Measurements from ENCODE around the gene RAB12.
"Not testable (repeated sequence)": the region's sequence is repeated elsewhere in the genome, so short reads cannot be mapped to it uniquely, and the experiment has no call there.

Gene RAB12

DNA sequence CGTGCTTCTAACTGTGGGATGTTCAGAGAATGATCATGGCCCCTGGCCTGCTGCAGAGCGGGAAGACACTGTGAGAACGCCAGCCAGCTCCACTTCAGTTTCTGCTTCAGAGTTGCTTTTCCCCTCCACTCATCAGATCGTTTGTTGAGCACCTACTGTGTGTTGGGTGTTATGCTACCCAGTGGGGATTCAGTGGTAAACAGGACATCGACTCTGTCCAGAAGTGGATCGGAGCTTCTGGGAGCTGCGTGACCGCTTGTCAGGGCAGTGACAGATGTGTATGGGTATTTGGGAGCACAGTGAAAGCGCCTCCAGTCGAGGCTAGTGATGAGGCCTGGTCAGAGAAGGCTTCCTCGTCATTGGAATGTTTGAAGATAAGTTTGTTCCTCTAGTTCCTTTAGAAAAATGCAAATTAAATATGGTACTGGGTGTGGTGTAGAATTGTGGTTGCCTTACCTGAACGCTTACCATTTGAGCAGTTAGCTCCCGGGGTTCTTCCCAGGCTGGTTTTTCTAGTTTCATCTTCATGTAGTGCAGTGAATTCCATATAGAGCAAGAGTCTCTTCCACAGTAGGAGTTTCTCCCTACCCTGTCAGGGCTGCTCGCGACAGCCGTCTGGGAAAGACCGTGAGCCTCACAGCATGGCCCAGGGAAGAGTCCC, 2.8 kb downstream of the RAB12 start:
- no peak for DNase-seq (ENCODE audit: low read depth in 1 of 2, low spot score in 1 of 2)

DNA sequence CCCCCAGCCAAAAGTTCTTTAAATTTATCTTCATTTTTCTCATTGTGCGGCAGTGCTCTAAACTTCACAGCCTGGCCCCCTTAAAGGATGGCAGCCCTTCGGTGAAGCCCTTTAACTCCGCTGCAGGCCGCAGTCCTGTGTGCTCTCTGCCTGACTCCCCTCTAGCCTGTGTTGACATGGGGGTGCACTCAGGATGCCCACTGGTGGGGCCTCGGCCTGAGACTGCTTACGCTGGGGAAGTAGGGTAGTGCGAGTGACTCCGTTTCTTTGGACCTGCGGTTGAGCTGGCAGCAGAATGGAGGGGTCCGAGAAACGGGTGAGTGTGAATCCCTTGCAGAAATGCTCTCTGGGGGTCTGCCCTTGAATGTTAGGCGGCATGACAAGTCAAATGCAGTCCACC, 5.6 kb downstream of the RAB12 start:
- no peak for DNase-seq (ENCODE audit: low read depth in 1 of 2, low spot score in 1 of 2)

DNA sequence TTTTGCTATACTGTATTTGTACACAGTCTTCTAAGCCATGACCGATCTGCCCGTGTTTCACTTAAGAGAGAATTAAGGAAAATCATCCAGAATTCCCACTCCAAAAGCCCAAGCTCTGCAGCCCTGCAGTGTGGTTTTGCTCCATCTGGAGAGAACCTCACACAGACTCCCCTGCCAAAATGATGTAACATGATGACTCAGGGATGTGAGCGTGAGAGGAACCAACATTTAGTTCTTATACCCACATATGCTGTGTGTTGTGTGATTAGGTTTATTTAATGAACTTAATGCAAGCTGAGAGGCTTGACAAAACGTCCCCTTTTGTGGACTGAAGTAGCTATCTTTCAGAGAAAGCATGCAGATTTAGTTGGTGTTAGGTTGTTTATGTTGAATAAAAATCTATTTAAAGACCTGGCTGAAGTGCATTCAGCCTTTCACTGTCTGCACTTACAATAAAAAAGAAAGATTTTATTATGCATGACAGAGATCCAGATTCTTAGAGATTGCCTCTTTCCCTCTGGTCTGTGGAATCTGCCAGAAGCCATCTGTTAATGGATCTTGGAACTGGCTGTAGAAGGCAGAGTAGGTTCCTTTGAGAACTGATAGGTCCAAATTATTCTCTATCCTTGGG, 6.3 kb downstream of the RAB12 start:
- no peak for DNase-seq (ENCODE audit: low read depth in 1 of 2, low spot score in 1 of 2)

DNA sequence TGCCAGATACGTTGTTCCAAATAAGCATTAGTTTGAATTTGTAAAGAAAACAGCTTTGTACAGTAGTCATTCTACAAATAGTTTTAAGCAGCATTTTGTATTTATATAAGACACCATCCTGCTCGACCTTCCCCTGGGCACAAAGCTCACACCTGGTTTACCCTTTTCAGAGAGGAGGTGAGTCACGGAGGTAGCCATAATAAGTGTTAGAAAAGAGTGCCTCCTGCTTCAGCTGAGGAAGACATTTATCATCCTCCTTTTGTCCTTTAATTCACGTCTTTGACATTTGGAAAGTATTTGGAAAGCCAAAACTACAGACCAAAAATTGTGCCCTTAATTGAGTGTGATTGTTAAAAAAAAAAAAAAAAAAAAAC, 6.8 kb downstream of the RAB12 start:
- no peak for DNase-seq (ENCODE audit: low read depth in 1 of 2, low spot score in 1 of 2)

DNA sequence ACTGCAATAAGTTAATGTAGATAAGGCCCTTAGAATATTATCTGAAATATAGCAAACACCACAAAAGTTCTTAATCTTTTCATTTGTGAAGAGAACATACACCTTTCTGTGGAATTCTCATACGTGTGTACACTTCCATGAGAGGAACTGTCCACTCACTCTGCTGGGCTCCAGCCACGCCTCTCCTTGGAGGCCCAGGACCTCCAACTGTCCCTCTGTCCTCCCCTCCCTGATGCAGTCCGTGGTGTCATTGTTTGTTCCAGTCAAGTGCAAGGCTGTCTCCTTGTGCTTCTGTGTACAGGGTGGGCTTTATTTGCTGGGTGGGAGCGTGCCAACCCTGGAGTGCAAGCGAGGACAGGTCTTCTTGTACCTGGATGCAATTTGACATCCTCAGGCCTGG, 8.7 kb downstream of the RAB12 start:
- no peak for DNase-seq (ENCODE audit: low read depth in 1 of 2, low spot score in 1 of 2)

DNA sequence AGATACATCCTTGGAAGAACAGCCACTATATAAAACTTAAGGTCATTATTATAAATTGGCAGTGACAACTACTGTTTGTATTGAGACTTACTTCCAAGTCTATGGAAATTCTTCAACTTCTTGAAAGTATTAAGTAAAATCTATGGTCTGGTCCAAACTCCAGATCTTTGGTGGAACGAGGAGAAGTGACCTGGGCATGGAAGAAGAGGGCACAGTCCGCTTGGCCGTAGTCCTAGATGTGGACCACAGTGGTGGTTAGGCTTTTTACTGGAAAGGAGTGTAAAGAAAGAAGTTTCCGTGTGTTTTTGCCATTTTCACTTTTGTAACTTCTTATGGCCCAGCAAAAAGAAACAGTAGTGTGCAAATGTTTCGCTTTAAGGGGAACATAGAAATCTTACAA, 9.8 kb downstream of the RAB12 start:
- DNase-seq (ENCODE audit: low read depth in 1 of 2, low spot score in 1 of 2) = no peak

DNA sequence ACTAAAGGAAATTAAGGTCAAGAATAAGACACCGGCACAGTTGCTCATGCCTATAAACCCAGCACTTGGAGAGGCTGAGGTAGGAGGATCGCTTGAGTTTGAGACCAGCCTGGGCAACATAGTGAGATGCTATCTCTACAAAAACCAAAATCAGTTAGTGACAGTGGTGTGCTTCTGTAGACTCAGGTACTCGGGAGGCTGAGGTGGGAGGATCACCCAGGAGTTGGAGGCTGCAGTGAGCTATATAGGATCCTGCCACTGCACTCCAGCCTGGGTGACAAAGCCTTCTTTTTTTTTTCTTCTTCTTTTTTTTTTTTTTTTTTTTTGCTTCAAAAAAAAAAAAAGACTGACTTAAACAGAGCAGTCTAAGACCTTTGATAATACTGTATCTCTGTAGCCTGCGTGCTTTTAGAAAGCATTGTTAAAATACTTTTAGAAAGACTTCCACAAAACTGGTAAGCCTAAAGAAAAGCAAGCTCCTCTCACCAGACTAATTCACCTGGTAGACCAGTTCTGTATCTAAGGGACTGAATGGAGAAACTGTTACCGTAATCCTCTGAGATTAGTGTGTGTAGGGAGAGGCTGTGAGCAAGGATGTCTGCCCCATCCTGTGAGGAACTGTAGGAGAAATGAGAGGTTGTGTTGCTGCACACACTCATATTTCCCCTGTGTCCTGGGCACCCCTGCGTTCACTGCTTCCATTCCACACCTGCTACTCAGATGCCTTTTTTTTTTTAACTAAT, 10.8 kb downstream of the RAB12 start:
- no peak for DNase-seq (ENCODE audit: low read depth in 1 of 2, low spot score in 1 of 2)

DNA sequence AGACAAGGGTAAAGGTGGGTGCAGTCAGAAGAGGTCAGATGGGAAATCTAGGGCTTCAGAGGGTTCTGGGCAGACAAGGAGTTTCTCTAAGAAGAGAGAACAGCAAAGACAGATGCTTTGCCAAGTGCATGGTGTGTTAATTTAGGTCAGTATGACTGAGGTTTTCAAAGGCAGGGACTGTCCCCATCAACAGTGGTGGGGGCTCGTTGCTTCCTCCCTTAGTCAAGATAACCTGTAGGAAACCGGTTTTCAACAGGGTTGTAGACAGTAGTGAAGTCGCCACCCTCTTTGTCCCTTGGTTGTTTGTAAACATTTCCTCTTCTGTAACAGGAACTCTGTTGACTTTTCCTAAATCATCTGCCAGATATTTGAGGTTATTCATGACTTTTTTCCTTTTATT, 11.6 kb downstream of the RAB12 start:
- no peak for DNase-seq (ENCODE audit: low read depth in 1 of 2, low spot score in 1 of 2)

DNA sequence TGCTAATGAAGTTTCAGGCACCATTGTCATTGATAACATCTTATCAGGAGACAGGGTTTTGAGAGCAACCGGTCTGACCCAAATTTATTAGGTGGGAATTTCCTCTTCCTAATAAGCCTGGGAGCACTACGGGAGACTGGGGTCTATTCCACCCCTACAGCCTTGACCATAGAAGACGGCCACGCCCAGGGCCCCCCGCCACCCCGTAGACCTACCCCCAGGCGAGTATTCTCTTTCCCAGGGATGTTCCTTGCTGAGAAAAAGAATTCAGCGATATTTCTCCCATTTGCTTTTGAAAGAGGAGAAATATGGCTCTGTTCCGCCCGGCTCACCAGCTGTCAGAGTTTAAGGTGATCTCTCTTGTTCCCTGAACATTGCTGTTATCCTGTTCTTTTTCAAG, 13.4 kb downstream of the RAB12 start:
- not testable (repeated sequence) for DNase-seq (ENCODE audit: low read depth in 1 of 2, low spot score in 1 of 2)

DNA sequence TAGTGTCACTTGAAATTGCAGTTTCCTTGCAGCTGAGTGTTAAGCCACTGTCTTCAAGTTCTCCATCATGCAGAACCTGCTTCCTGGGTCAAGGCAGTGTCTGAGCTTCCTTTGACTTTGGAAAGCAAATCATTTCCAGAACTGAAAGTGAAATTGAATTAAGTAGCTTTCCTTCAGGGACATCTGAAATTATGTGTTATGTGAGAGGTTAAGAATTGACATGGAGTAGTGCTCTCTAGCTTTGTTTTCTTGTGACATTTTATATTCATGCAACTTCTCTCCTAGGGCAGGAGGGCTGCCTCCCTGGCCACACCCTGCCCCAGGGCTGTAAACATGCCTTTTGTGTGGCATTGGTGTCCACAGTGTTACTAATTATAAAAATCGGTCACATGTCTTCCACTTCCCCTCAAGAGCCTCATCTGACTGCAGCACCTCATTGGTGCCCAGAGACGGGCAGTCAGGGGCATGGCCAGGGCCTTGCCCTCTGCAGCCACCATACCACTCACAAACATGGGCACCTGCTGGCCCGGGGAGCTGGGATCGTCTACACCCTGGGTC, 14.4 kb downstream of the RAB12 start:
- no peak for DNase-seq (ENCODE audit: low read depth in 1 of 2, low spot score in 1 of 2)

DNA sequence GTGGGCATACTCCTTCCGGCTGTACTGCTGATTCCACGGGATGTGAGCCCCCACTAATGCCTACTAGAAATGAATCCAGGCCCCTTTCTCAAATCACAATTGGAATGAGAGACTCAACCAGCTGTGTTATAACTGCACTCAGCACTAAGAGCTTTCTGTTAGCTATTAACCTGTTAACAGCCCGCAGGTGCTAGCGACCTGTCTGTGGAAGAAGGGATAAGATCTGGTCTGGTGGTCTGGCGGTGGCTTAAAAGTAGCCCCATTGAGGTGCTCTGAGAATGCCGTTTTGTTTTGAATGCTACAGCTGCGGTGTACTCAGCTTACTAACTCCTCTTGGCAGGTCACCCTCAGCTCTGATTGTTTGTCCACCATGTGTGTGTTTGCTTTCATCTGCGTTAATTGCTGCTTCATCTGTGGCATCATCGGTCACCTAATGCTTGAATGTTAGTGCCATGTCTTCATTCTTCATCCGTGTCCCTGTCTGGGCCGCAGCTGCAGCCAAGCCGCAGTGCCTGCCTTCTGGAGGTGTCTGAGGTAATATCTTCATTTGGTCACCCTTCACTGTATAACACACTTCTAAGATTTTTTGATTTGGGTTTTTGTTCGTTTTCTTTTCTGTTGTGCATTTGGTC, 16.3 kb downstream of the RAB12 start:
- DNase-seq (ENCODE audit: low read depth in 1 of 2, low spot score in 1 of 2) = no peak

DNA sequence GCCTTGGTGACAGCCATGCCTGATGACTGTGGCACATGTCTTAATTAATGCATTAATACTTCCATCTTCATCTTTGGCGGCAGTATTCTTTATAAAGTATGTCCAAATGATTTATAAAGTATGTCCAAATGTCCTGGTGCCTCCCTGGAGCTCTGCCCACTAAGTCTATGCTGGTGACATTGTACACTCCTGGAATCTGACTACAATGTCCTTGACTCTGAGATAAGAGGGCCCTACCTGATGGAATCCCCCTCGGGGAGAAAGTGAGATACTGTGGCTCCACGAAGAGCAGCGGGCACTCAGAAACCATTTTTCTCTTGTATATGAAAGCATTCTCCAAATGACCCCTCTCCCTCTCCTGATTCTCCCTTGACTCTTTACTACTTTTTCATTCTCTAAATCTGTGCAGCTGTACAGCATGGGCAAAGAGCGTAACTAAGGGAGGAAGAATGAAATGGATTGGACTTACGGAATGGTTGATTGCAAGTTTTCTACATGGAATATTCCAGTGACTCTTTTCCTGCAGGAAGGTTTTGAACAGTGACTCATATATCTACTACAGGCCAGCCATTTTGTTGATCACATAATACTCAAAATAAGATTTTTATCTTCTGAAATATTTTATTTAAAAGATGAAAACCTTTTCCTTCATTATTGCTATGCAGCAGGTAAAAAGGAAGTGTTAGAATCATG, 17.3 kb downstream of the RAB12 start:
- DNase-seq (ENCODE audit: low read depth in 1 of 2, low spot score in 1 of 2) = no peak

DNA sequence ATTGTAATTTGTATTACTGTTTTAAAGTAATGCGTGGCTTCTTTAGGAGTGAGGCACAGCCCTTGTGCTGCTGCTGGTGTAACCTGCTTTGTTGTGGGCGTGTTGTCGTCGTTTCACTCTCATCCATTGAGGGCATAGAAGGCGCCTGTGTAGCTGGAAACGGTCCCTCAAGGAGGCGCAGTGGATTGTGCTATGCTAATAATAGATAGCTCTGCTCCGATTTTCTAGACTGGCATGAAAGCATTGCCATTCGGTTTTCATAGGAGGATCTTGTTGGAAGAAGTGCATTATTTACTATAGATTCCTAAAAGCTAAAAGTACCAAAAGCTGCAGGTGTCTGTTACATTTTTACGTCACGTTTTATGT, 17.9 kb downstream of the RAB12 start:
- no peak for DNase-seq (ENCODE audit: low read depth in 1 of 2, low spot score in 1 of 2)

DNA sequence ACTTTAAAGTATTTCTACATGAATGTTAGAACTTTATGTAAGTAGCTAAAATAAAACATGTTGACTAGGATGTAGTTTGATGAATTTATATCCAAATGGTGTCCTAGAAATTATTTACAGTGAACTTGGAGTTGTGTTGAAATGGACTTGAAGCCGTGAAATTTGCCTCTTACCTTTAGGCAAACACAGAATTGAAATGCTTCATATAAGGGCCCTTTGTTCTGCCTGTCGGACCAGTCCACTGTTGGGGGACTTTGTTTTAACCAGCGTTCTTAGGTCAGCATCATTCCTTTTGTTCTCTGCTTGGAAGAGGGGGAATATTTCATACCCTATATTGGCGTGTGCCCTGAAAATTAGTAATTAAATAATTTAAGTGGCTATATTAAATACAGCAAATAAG, 18.3 kb downstream of the RAB12 start:
- DNase-seq (ENCODE audit: low read depth in 1 of 2, low spot score in 1 of 2) = no peak

DNA sequence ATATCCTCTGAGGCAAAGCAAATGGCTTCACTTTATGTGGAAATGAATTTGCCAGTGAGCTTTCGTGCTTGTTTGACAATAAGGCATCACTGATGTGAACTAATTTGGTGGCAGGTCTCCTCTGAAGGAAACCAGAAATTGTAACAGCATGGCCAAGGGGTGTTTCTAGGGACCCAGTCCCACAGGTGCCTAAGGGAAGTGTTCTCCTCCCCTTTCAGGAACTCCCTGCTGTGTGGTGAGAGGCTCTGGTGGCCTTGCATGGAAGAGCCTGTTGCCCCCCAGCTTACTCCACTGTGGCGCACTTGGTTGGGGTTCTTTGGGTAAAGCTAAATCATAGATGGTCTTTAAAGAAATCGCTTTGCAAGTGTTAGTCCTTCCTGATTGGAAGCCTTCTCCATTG, 20.4 kb downstream of the RAB12 start:
- DNase-seq (ENCODE audit: low read depth in 1 of 2, low spot score in 1 of 2) = no peak

DNA sequence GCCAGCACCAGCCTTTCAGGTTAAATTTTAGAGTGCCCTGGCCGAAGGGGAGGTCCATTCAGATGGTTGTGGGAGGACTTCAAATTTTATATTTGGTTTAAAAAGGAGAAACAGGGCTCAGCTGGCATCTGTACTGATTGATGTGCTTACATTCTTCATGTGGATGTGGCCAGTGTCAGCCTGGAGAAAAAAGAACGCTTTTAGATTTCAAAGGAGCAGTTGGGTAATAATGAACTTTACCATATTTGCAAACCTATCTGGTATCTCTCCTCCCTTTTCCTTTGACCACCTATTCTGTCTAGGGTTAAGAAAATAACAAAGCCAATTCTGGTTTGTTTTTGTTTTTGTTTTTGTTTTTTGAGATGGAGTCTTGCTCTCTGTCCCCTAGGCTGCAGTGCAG, 21.3 kb downstream of the RAB12 start:
- DNase-seq (ENCODE audit: low read depth in 1 of 2, low spot score in 1 of 2) = no peak

DNA sequence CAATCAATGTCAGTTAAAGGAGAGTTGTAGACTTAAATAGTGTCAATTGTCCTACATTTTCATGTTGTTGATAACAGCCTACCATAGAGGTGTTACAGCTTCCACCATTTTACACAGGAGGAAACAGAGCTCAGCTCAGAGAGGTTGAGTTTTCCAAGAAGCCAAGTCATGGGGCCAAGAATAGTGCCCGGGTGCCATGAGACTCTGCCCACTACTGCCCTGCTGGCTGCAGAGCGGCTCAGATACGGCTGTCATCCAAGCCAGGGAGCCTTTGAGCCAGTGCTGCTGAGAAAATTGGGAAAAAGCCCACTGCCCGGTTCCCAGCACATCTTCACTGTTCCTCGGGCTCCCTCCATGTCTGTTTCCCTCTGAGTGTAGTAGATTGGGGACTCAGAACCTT, 22.0 kb downstream of the RAB12 start:
- DNase-seq (ENCODE audit: low read depth in 1 of 2, low spot score in 1 of 2) = no peak

DNA sequence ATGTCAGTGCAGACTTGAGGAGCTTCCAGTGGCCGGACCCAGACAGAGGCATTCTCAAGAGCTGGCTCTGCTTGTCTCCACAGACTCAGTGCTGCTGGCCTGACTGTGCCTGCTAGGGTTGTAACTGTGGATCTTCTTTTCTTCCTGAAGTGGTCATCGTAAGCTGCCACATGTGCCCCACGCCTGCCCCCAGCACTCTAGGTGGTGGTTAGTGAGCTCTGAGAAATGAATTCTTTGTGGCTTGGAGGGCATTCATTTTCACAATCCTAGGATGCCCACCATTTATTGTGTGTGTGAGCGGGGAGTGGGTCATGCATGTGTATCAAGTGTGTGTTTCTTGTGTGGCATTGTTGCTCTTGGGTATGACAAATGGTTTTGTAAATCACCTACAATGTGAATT, 23.1 kb downstream of the RAB12 start:
- no peak for DNase-seq (ENCODE audit: low read depth in 1 of 2, low spot score in 1 of 2)

DNA sequence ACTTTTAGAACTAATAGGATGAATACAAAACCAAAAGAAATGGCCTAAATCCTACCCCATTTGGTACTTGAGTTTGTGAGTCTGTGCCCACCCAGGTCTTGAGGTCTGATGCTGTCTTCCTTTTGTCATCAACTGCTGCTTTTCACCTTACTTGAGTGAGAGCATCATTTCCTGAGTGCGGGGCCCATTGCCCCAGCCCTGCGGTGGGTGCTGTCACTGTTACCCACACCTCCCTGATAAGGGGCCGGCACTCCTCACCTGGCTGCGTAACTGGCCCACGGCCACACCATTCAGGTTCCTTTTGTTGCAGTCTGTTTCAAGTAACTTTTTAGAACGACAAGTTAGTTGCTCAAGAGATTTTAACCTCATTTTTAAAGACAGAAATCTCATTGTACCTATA, 25.3 kb downstream of the RAB12 start:
- DNase-seq (ENCODE audit: low read depth in 1 of 2, low spot score in 1 of 2) = no peak

DNA sequence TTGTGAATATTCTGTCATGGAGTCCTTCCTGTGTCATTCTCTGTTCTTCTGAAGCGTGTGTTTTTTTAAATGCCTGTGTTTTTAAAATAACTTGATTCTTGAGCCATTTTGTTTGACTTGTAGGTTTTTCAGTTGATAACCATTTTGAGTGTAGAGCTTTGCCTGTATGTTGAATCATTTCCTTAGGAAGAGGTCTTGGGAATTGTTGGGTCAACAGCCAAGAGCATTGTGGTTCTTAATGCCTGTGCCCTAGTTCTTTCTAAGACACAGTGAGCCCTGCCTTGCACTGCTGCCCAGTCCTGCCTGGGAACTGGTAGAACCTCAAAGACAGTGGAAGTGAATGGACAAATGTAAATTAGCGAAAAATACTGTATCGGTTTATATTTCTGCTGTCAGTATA, 25.9 kb downstream of the RAB12 start:
- DNase-seq (ENCODE audit: low read depth in 1 of 2, low spot score in 1 of 2) = no peak

DNA sequence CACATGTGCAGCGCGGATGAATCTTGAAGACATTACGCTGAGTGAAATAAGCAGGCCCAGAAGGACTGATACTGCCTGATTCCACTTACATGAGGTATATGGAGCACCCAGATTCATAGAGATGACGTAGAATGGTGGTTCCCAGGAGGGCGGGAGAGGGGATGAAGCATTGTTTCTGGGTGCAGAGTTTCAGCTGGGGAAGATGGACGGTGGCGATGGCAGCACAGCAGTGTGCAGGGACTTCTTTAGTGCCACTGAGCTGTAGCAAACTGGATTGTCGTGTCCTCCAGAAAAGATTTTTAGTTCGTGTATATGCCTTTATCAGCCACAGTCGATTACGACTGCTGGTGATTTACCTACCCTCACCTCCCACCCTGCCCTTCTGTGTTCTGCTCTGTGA, 30.5 kb downstream of the RAB12 start:
- DNase-seq (ENCODE audit: low read depth in 1 of 2, low spot score in 1 of 2) = no peak

All from stimulated activated CD4-positive, alpha-beta T cell treated with anti-CD3 and anti-CD28 coated beads, Interleukin-15, amount 100 ng/mL, for 1 hour (primary cell).